Suprapubic skin (tissue), 4 donors: ENCODE measurements around the gene LMTK2.

Experiments
- CTCF ChIP-seq, 2 donors: fragments of 200-600 bp in 1 of 2; fragments of 450-650 bp in 1 of 2; sonication (generic) in 1 of 2; IDR thresholded peaks; one replicate each; pipeline ENCODE4 v1.5.1; 2016 to 2019; ENCODE audit warnings: antibody characterized with exemption in 2 of 2, mild to moderate bottlenecking in 1 of 2, moderate library complexity in 1 of 2
- EP300 ChIP-seq: sonication (generic); formaldehyde crosslinking; IDR thresholded peaks from one replicate; pipeline ENCODE4 v1.6.1; 2017; ENCODE audit warnings: antibody characterized with exemption
- POLR2A ChIP-seq, 2 donors: fragments of 450-650 bp; IDR thresholded peaks; one replicate each; pipeline ENCODE4 v1.6.1; 2017; ENCODE audit warnings: antibody characterized with exemption in 2 of 2, mild to moderate bottlenecking in 2 of 2, moderate library complexity in 2 of 2
- POLR2AphosphoS5 ChIP-seq, 3 donors: sonication (generic); formaldehyde crosslinking; IDR thresholded peaks; one replicate each; pipeline ENCODE4 v1.6.1; 2017; ENCODE audit warnings: antibody characterized with exemption in 3 of 3

- TF ChIP-seq CTCF (IDR thresholded peaks at IDR 0.05) (no peak), POLR2AphosphoS5 (IDR thresholded peaks at IDR 0.05) (no peak), POLR2A (IDR thresholded peaks at IDR 0.05) (no peak), EP300 (no peak)
Measured at GRCh38 chr7:98174334-98175259, 67.9 kb downstream of the LMTK2 start.
